HG02970 (cell line): ENCODE measurements around the gene CLDN20.

Experiments used
- ATAC-seq: cut with Tn5 transposase; IDR thresholded peaks from one replicate; pipeline ENCODE4 v1.9.1; 2021; ENCODE audit warnings: mild to moderate bottlenecking, moderate library complexity, moderate number of reproducible peaks; ENCODE audit not compliant: unreplicated experiment, low FRiP score

CLDN20 gene

GRCh38 chr6:155244434-155244833, 19.4 kb upstream of the CLDN20 start:
- no peak for ATAC-seq

- no peak for ATAC-seq
Observed at GRCh38 chr6:155245193-155245592, 18.6 kb upstream of the CLDN20 start.

- no peak for ATAC-seq
Observed at GRCh38 chr6:155245831-155246230, 18.0 kb upstream of the CLDN20 start.

DNA sequence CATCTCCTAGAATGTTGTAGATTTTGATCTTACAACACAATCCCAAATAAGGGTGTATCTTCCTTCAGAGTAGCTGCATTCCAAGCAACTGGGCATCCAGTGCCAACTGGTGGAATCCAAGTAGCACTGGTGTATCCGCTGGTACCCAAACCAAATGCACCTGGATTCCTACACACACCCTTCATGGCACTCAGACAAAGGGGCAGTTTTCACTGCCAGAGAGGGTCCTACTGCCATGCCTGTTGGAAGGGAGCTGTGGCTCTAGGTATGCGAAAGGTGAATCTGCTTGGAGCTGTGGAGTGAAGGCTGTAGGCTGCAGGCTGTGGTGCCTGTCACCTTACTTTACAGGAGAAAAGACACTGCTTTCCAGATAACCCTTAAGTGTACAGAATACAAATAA, 17.0 kb upstream of the CLDN20 start:
- ATAC-seq = no peak

- no peak for ATAC-seq
Observed at GRCh38 chr6:155247618-155248007, 16.2 kb upstream of the CLDN20 start.

DNA sequence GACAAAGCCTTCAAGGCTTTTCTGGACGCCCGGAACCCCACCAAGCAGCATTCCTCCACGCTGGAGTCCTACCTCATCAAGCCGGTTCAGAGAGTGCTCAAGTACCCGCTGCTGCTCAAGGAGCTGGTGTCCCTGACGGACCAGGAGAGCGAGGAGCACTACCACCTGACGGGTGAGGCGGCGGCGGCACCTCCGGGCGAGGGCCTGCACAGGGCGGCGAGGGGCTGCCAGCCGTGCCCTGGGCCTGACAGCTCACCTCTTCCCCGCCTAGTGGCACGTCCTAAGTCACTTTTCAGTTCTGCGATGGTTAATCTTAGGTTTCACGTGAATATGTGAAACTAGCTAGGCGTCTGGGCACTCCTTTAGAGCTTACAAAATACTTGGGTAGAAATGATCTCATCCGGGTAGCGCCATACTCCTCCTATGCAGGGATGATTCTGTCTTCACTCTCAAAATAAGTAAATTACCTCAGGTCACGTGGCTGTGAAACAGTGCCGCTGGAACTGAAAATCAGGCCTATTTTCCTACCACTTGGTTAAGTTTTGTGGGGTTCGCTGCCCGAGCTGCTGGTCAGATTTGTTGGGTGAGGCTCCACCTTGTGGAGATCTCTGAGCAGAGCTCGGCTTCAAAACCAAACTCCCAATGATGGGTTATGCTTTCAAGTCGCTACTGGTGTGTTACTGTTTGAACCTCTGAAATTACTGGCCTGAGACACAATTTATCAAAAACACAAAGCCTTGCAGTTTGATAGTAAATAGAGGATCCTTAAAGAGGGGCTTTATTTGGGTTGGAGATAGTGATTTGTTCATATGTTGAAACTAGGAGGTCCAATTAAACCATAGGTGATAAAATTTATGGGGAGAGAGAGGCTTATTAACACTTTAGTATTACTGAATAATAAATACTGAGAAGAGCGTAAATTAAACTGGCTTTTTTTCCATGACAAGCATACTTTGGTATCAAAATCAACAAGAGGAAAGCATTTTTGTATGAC, 15.5 kb upstream of the CLDN20 start:
- ATAC-seq = no peak

DNA sequence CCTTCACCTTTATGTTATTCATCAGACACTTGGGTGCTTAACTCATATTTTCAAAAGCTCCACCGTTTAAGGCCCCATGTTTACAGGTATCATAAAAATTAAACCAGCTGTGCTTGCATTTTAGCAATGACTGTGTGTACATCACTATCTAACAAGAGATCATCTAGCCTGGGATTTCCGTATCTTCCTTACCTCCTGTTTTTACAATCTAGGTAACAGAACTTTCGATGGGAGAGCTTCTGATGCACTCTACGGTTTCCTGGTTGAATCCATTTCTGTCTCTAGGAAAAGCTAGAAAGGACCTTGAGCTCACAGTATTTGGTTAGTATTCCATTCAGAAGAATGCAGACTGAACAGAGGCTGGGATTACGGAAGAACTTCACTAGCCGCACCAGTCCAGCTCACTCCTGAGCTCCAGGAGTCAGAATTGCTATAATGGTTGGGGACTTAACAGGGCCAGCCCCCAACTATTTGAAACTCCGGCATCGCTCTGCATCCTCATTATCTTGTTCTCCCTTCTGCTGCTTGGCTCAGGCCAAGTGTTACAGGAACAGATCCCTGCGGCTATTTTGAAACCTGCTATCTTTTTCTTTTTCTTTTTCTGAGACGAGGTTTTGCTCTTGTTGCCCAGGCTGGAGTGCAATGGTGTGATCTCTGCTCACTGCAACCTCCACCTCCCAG, 13.0 kb upstream of the CLDN20 start:
- ATAC-seq = no peak

DNA sequence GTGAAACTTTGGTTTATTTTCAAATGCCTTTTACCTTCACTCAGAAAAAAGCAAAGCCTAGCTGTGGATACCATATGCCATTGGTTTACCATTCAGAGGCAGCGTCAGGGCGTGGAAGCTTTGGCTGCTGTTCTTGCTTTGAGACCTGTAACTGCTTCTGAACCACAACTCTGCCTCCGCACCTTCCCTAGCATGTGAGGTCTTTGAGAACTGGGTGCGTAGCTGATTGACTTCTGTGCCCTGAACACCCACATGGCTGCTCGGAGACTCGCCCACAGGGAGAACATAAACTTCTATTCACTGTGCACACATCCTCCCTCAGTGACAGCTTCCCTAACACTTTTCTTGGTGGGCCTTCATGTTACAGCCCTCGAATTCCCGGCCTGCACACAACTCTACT, 11.2 kb upstream of the CLDN20 start:
- no peak for ATAC-seq

DNA sequence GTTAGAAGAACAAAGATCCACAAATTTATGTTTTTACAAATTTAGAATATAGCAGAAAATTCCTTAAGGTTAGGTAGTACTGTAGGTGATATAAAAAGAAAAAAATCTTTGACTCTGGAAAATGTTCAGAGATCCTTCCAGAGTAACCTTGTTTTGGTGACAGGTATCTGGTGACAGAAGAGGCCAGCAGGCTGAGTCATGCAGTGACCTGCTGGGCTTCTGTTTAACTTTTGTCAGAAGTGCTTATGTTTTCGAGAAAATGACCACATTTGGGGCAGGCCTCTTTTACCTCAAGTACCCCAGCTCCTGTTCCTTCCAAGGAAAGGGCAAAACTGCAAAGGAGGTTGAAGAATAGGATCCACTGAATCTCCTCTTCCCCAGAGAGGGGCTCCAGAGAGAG, 10.5 kb upstream of the CLDN20 start:
- no peak for ATAC-seq

DNA sequence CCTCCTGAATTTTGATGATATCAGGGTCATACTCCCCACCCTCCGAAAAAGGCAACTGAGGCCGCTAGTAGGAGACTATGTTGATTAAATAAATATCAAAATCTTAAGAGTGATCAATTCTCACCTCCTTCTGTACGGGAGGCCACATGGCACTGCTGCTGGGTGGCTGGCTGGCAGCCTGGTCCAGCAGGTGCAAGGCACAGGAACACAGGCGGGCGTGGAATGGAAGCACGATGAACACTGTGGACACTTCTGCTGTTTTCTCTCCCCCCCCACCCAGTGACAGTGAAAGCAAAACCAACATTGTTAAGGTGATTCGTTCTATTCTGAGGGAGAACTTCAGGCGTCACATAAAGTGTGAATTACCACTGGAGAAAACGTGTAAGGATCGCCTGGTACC, 9.7 kb upstream of the CLDN20 start:
- no peak for ATAC-seq

DNA sequence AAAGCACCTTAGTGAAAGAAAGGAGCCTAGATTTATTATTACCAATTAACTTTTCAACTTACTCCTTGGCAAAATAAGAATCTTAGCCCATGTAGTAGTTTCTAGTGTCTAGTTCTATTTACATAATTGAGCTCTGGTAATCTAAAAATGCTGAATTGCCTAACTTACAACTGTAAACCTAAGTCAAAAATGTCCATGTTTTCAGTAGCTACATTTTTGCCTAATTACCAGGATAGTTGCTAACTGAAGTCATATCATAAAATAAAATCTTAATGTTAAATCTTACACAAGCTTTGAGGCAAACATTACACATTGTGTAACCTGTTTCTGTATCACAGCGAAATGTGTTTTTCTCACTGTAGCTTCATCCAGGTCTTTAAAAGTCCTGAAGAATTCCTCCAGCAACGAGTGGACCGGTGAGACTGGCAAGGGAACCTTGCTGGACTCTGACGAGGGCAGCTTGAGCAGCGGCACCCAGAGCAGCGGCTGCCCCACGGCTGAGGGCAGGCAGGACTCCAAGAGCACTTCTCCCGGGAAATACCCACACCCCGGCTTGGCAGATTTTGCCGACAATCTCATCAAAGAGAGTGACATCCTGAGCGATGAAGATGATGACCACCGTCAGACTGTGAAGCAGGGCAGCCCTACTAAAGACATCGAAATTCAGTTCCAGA, 7.6 kb upstream of the CLDN20 start:
- ATAC-seq = no peak

GRCh38 chr6:155257796-155258195, 6.0 kb upstream of the CLDN20 start:
- ATAC-seq = no peak

DNA sequence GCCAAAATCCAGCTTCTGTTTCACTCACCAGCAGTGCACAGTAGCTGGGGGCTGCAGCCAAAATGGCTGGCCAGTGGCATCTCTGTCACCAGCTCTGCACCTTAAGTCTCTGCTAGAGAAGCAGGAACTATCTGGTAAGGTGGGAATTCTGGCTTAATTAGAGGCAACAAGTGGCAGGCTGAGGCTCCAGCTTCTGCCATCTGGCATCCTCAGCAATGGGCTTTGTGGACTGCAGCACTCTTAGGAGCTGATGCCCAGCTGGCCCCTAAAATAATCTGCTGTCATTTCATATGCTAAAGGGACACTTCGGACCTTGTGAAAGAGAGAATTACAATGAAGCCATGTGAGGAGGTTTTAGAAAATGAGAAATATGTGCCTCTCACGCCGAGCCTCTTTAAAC, 4.6 kb upstream of the CLDN20 start:
- ATAC-seq = no peak

GRCh38 chr6:155259897-155260296, 3.9 kb upstream of the CLDN20 start:
- no peak for ATAC-seq

DNA sequence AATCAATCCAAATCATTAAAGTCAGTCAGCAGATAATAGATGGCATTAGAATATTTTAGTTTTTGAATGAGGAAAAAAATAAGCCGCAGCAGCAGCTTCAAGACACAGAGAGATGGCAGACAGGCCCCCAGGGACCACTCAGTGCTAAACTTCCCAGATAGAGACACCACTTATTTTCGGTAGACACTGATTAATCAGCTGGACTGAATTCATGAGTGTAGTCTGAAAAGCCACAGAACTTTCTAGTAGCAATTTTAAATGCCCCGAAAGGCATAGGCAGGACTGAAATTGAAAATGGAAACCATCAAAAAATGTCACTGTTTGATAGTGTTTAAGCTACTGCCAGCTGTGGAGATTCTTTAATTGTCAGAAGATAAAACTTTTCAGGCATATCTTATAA, 3.1 kb upstream of the CLDN20 start:
- no peak for ATAC-seq

- no peak for ATAC-seq
Observed at GRCh38 chr6:155261111-155261900, 2.5 kb upstream of the CLDN20 start.

DNA sequence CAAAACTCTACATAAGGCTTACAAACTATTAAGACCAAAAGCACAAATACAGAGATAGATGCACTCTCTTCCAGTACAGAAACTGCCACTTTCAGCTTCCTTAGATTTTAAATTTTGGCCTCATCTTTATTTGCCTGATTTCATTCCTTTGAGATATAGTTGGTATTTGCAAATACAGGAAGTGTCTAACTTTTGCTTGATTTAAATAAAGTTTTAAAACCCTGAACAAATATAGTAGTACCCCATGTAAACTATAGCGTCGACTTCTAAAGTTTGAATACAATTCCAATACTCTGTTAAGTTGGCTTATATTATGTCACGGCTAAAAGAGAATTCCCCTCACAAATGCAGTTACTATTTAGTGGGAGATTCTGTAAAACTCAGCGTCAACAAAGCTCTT, 1.2 kb upstream of the CLDN20 start:
- no peak for ATAC-seq

- ATAC-seq = no peak
Observed at GRCh38 chr6:155264693-155265320, 994 bp downstream of the CLDN20 start.

- ATAC-seq = no peak
Observed at GRCh38 chr6:155265843-155266535, 2.2 kb downstream of the CLDN20 start.
